Esophagus (tissue), 2 donors: Measurements from ENCODE around the gene CFAP97. TPM values are rescaled to one million over a fixed set of nuclear protein-coding genes. Genes with fewer than 3 reads are reported as not detected.

Source experiments
- H3K27ac ChIP-seq, 2 donors: one replicate each; pipeline ENCODE4 v1.5.1; 2013; ENCODE audit warnings: low read depth in 2 of 2, mild to moderate bottlenecking in 2 of 2, inconsistent platforms in 1 of 2, low read length in 1 of 2, moderate library complexity in 1 of 2
- H3K27me3 ChIP-seq, 2 donors: one replicate each; pipeline ENCODE4 v1.6.1; 2013; ENCODE audit warnings: low read length in 2 of 2, control low read depth in 1 of 2, mild to moderate bottlenecking in 1 of 2; ENCODE audit not compliant: insufficient read depth in 2 of 2, control insufficient read depth in 1 of 2
- H3K36me3 ChIP-seq, 2 donors: one replicate each; pipeline ENCODE4 v1.6.1; 2013; ENCODE audit warnings: low read length in 1 of 2; ENCODE audit not compliant: control insufficient read depth in 2 of 2, insufficient read depth in 2 of 2
- H3K4me1 ChIP-seq, 2 donors: one replicate each; pipeline ENCODE4 v1.6.1; 2013; ENCODE audit warnings: low read length in 1 of 2; ENCODE audit not compliant: control insufficient read depth in 2 of 2, insufficient read depth in 2 of 2
- H3K4me3 ChIP-seq, 2 donors: one replicate each; pipeline ENCODE4 v1.5.1; 2013; ENCODE audit warnings: low read length in 2 of 2, mild to moderate bottlenecking in 2 of 2, low read depth in 1 of 2, moderate library complexity in 1 of 2
- H3K9me3 ChIP-seq, 2 donors: one replicate each; pipeline ENCODE4 v1.6.1; 2013; ENCODE audit warnings: mild to moderate bottlenecking in 2 of 2, low read depth in 1 of 2, low read length in 1 of 2, moderate library complexity in 1 of 2; ENCODE audit not compliant: control insufficient read depth in 2 of 2, insufficient read depth in 1 of 2
- WGBS, 2 donors: extraction: QIAGEN DNeasy Blood & Tissue Kit; methylation state at CpG; one replicate each; pipeline ENCODE4 v1.1.7; 2013; 5-methylcytosine and 5-hydroxymethylcytosine counted together
- polyA plus RNA-seq, 2 donors: library from polyadenylated mRNA; stranded (reverse); fragments of 200-250 nt; gene quantifications; one replicate each; pipeline ENCODE4 v1.2.3, GENCODE V29; 2013
- donor health status: healthy with polysubstance abuse.
- donor health status: Bipolar disorder and iron deficiency.

The CFAP97 gene
- polyA plus RNA-seq, 2 donors, result 2.8 to 6.3 TPM

DNA sequence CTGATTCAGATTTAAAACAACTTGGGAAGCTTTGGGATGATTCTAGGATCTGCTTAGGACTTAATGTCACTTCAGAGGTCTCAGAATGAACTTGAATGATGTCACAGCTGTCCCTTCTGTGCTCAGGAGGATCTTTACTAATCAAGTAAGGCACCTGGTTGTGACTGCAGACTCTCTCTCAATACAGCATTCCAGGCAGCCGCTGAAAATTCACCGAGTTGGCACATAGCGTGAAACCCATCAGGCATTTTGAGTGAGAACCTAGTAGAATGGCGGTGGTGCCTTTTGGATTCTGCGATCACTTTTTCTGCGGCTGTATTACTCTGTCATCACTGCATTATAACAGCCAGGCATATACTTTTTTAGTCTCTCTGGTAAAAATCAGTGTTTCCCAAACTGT, 22.1 kb upstream of the CFAP97 start:
- 94 to 98% methylated on average over 6 of the region's 6 CpGs for WGBS, 2 donors
- Histone ChIP-seq H3K4me1 (peaks cover 2 to 5% of the 10 kb centered on the region in 2 donors), H3K27me3 (no peaks in the 10 kb centered on the region), H3K36me3 (no peaks in the 10 kb centered on the region), H3K4me3 (no peak overlapping the region), H3K9me3 (no peaks in the 10 kb centered on the region), H3K27ac (no peak overlapping the region)

GRCh38 chr4:185224597-185224996, 20.8 kb upstream of the CFAP97 start:
- no peaks in the 10 kb centered on the region for H3K36me3 ChIP-seq
- no peaks in the 10 kb centered on the region for H3K27me3 ChIP-seq
- H3K9me3 ChIP-seq, result no peaks in the 10 kb centered on the region
- H3K27ac ChIP-seq, result no peak overlapping the region
- no peak overlapping the region for H3K4me3 ChIP-seq
- H3K4me1 ChIP-seq, result peaks cover 2 to 5% of the 10 kb centered on the region in 2 donors

DNA sequence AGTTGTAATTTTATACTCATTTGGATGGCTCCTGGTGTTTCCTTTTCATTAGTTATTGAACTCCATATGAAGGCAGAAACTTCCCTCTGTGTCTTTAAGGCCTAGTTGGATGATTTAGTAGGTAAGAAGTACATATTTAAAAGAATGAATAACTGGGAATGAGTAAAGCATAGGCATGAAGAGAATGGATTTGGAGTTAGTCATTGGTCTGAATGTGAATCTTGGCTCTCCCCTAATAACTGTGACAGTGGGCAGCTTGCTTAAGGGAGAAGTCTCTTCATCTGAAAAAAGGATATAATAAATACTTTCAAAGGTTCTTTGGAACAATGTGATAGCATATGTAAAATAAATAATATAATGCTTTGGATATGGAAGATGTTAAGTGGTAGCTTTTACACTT, 18.8 kb upstream of the CFAP97 start:
- no peaks in the 10 kb centered on the region for H3K9me3 ChIP-seq

GRCh38 chr4:185221912-185222311, 18.1 kb upstream of the CFAP97 start:
- 35 to 94% methylated on average over 7 to 10 of the region's 10 CpGs for WGBS, 2 donors
- no peak overlapping the region for H3K27ac ChIP-seq

More for the DNA sequence above, 18.8 kb upstream of the CFAP97 start:
- no peak overlapping the region for H3K4me3 ChIP-seq
- no peaks in the 10 kb centered on the region for H3K36me3 ChIP-seq
- no peak overlapping the region for H3K27ac ChIP-seq
- H3K4me1 ChIP-seq, result no peaks in the 10 kb centered on the region
- no peaks in the 10 kb centered on the region for H3K27me3 ChIP-seq

DNA sequence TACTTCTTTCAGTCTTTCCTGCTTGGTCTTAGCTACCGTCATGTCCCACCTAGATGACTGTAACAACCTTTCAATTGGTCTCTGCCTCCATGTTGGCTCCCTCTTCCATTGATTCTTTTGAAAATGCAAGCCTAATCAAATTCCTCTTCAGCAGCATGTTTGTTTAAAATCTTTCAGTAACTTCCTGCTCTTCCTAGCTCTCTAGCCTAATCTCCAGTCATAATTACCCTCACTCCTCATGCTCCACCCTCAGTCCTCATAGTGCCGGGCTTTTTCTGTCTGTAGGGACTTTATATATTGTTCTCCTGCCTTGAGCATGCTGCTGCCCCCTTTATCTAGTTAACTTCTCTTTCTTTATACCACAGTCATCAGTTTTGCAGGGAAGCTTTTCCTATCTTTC, 17.7 kb upstream of the CFAP97 start:
- H3K27me3 ChIP-seq, result no peaks in the 10 kb centered on the region
- 82 to 85% methylated on average over 2 of the region's 2 CpGs for WGBS, 2 donors
- H3K9me3 ChIP-seq, result no peaks in the 10 kb centered on the region
- H3K36me3 ChIP-seq, result no peaks in the 10 kb centered on the region
- H3K27ac ChIP-seq, result no peak overlapping the region
- no peaks in the 10 kb centered on the region for H3K4me1 ChIP-seq
- no peak overlapping the region for H3K4me3 ChIP-seq

More at GRCh38 chr4:185221912-185222311, 18.1 kb upstream of the CFAP97 start:
- no peaks in the 10 kb centered on the region for H3K4me1 ChIP-seq
- H3K36me3 ChIP-seq, result no peaks in the 10 kb centered on the region
- no peaks in the 10 kb centered on the region for H3K27me3 ChIP-seq
- no peaks in the 10 kb centered on the region for H3K9me3 ChIP-seq
- H3K4me3 ChIP-seq, result no peak overlapping the region

DNA sequence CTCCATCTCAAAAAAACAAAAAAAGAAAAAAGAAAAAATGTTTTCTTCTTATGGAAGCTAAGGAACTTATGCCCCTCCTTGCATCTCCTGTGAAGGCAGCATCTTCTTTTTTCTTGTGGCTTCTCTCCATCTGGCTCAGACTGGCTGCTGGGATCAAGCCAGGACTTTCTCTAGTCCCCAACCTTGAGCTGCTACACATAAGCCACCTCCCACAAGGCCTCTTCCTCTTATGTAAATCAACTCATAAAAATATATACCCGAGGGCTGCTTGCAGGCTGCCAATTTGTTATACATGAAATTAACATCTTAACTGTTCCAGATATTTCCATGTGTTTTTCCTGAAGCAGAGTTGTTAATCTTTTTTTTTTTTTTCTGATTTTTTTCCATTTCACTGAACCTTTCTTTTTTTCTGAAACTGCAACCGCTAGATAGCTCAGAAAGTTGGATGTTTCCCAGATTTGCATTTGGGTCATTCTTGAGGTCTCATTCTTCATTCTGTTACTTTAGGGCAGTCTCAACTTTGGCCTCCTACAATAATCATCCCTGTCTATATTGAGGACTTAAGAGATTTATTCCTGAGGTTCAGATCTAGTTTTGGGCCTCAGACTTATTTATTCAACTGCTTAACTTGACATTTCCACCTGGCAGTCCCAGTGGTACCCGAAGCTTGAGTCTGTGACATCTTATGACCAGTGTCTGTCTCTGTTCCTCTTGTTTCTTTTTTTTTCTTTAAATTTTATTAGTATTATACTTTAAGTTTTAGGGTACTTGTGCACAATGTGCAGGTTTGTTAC, 15.9 kb upstream of the CFAP97 start:
- no peaks in the 10 kb centered on the region for H3K27me3 ChIP-seq
- no peak overlapping the region for H3K4me3 ChIP-seq
- WGBS, 2 donors, result 38 to 40% methylated on average over 3 of the region's 3 CpGs
- H3K27ac ChIP-seq, result no peak overlapping the region
- H3K9me3 ChIP-seq, result no peaks in the 10 kb centered on the region
- H3K36me3 ChIP-seq, result no peaks in the 10 kb centered on the region
- H3K4me1 ChIP-seq, result peaks cover 0 to 2% of the 10 kb centered on the region in 2 donors

GRCh38 chr4:185218312-185218711, 14.5 kb upstream of the CFAP97 start:
- no peaks in the 10 kb centered on the region for H3K36me3 ChIP-seq
- WGBS, 2 donors, result 97 to 100% methylated on average over 2 of the region's 2 CpGs
- H3K27me3 ChIP-seq, result no peaks in the 10 kb centered on the region
- H3K27ac ChIP-seq, result no peak overlapping the region
- no peaks in the 10 kb centered on the region for H3K9me3 ChIP-seq
- no peak overlapping the region for H3K4me3 ChIP-seq
- peaks cover 0 to 2% of the 10 kb centered on the region in 2 donors for H3K4me1 ChIP-seq

DNA sequence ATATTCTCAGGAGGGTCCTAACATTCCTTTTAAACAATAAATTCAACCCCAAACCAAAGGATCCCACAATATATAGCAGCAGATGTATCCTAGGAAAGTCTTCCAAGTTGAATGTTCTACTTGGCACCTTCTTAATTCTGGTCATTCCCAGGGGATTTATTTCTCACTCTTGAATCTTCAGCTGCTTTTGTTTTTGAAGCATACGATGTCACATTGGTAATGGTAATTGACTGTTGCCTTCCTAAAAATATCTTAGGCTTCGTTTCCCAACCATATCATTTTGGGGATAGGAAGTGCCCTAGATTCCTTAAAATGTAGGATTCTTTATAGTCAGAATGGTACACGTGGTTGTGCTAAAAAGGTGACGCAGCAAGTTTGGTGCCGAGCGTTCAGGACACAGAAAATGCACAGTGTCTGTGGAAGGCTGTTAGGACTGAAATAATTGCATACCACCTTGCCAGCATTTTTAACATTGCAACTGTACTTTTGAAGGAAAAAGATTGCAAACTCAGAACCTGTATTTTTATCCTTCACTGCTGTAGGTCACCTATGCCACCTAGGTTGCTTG, 13.7 kb upstream of the CFAP97 start:
- no peak overlapping the region for H3K27ac ChIP-seq
- H3K4me1 ChIP-seq, result peaks cover 0 to 2% of the 10 kb centered on the region in 2 donors
- no peak overlapping the region for H3K4me3 ChIP-seq
- 74 to 82% methylated on average over 6 of the region's 6 CpGs for WGBS, 2 donors
- no peaks in the 10 kb centered on the region for H3K9me3 ChIP-seq
- no peaks in the 10 kb centered on the region for H3K27me3 ChIP-seq
- no peaks in the 10 kb centered on the region for H3K36me3 ChIP-seq

DNA sequence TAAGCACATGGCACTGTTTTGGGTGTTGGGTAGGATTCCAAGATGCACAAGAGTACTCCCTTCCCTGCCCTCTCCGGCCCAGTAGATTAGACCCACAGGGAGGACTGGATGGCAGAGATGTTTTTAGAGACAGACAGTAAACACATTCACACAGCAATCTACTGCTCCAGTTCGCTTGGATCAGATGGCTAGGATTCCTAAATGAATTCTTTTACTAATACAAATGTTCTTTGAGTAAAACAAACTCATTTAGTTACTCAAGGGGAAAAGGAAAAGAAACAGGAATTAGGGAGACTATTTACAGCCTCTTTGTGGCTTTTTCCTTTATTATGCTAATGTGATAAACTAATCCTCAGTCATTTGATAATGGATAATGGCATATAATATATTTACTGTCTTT, 11.5 kb upstream of the CFAP97 start:
- Histone ChIP-seq H3K27ac (no peak overlapping the region), H3K4me3 (no peak overlapping the region), H3K36me3 (no peaks in the 10 kb centered on the region), H3K4me1 (peaks cover 0 to 2% of the 10 kb centered on the region in 2 donors), H3K27me3 (no peaks in the 10 kb centered on the region), H3K9me3 (no peaks in the 10 kb centered on the region)
- WGBS, 2 donors, result 75 to 79% methylated on average over 2 of the region's 2 CpGs

GRCh38 chr4:185213877-185214276, 10.1 kb upstream of the CFAP97 start:
- Histone ChIP-seq H3K4me3 (no peak overlapping the region), H3K27ac (no peak overlapping the region), H3K4me1 (peaks cover 1 to 3% of the 10 kb centered on the region in 2 donors), H3K9me3 (no peaks in the 10 kb centered on the region), H3K27me3 (no peaks in the 10 kb centered on the region), H3K36me3 (no peaks in the 10 kb centered on the region)
- WGBS, 2 donors, result 89 to 92% methylated on average over 4 of the region's 4 CpGs
